Measurements from ENCODE around the gene NTN1.

The NTN1 gene

DNA sequence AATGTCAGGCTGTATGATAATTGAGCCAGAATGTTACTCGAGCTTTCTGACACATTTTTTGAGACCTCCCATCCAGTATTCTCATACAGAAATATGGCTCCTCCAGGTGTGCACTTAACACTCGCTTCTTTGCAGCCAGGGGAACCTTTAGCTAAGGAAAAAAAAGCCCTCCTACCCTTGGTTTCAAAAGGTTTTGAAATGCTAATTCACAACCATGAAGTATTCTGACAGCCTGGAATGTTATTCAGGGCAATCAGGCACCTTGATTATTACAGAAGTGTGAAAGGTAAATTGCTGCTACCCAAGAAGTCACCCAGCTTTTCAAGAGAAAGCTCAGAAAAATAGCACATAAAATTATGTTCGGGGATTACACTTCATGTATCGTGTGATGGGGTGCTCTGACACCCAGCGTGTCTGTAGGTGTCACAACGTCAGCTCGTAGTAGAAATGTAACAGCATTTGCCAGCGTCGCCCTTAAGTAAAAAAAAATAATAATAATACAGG is 41.1 kb downstream of the NTN1 start:
- Histone ChIP-seq H3K4me1 (0 out of 2 replicates have a peak, but pooled peaks cover 2% of the 10 kb centered on the region), H3K4me3 (no peak overlapping the region), H3K27me3 (ENCODE audit: low read depth) (no peaks in the 10 kb centered on the region), H3K9me3 (no peaks in the 10 kb centered on the region), H3K36me3 (replicated peaks) (no peaks in the 10 kb centered on the region)
- no peak for DNase-seq (ENCODE audit: low spot score in 2 of 2)
- in situ Hi-C loops (cut with MboI; ENCODE audit: low sequenced_read_pairs), result no loop called here

DNA sequence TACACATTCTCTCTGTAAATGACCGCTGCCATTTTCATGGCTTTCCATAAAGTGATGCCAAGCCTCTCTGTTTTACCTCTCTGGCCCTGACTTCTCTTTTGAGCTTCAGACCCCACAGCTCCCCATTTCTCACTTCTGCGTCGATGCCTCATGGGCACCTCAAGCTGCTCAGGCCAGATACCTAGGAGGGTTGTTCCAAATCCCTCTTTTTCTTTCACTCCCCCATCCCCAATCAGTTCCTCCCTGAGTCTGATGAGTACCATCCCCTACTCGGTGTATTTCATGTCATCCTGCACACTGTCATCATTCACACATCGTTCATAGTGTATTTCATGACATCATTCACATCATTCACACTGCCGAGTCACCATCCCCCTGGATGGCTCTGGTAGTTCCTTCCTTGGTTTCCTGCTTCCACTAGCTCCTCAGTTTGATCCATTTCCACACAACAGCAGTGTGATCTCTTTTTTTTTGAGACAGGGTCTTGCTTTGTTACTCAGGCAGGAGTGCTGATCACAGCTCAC is 43.1 kb downstream of the NTN1 start:
- in situ Hi-C loops (cut with MboI; ENCODE audit: low sequenced_read_pairs), result no loop called here
- no peak for DNase-seq (ENCODE audit: low spot score in 2 of 2)

DNA sequence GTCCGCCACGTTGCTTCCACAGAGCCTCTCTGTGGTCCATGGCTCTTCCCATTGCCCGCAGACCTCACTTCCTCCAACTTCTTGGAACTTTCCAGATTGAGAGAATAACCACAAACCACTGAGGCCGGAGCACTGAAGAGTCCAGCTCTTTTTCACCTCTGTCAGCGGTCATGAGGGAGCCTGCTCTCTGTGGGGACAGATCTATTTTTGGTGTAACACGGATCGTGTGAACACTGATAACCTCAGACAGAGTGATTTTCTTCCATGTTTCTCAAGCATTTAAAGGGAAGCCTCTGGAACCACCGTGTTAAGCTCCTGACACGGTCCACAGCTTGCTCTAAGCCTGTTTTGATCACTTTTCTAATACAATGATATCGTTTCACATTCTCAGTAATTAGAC is 49.7 kb downstream of the NTN1 start:
- H3K9me3 ChIP-seq, result no peaks in the 10 kb centered on the region
- in situ Hi-C loops (cut with MboI; ENCODE audit: low sequenced_read_pairs), result no loop called here
- H3K4me1 ChIP-seq, result no peaks in the 10 kb centered on the region
- no peak overlapping the region for H3K4me3 ChIP-seq
- no peaks in the 10 kb centered on the region for H3K36me3 ChIP-seq (replicated peaks)
- DNase-seq (ENCODE audit: low spot score in 2 of 2), result no peak
- no peaks in the 10 kb centered on the region for H3K27me3 ChIP-seq (ENCODE audit: low read depth)

More for the DNA sequence above, 43.1 kb downstream of the NTN1 start:
- no peaks in the 10 kb centered on the region for H3K9me3 ChIP-seq
- H3K27me3 ChIP-seq (ENCODE audit: low read depth), result no peaks in the 10 kb centered on the region
- no peaks in the 10 kb centered on the region for H3K36me3 ChIP-seq (replicated peaks)
- H3K4me3 ChIP-seq, result no peak overlapping the region
- no peaks in the 10 kb centered on the region for H3K4me1 ChIP-seq

DNA sequence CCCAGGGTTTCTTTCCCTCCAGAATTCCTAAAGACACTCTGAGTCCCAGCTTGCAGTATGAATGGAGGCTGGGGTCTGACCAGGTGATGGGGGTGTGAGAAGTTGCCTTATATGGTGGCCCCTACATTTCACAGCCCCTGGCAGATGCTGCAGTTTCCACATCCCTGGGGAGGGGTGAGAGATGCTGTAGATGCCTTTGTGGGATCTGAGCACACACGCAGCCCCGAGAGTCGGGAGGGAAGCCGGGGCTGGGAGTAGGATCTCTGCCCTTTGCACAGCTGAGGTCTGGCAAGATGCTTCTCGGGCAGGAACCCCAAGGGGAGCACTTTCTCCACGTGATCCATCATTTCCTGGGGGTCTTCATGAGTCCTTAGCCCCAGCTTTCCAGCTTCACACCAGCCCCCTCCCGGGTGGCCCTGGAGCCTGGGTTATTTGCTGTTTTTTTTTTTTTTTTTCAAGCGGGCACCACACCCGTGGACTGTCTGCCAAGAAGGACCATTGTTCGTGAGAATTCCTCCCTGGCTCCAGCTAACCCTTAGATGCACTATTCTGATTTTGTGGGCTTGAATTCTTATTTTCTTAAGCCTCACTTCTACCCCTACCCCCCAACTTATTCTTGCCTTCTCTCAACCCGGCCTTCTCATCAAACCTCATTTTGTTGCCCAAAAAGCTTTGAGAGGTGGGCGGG is 50.6 kb downstream of the NTN1 start:
- DNase-seq (ENCODE audit: low spot score in 2 of 2), result no peak
- Histone ChIP-seq H3K36me3 (replicated peaks) (no peaks in the 10 kb centered on the region), H3K9me3 (no peaks in the 10 kb centered on the region), H3K4me1 (no peaks in the 10 kb centered on the region), H3K27me3 (ENCODE audit: low read depth) (no peaks in the 10 kb centered on the region), H3K4me3 (no peak overlapping the region)
- in situ Hi-C loops (cut with MboI; ENCODE audit: low sequenced_read_pairs), result no loop called here

DNA sequence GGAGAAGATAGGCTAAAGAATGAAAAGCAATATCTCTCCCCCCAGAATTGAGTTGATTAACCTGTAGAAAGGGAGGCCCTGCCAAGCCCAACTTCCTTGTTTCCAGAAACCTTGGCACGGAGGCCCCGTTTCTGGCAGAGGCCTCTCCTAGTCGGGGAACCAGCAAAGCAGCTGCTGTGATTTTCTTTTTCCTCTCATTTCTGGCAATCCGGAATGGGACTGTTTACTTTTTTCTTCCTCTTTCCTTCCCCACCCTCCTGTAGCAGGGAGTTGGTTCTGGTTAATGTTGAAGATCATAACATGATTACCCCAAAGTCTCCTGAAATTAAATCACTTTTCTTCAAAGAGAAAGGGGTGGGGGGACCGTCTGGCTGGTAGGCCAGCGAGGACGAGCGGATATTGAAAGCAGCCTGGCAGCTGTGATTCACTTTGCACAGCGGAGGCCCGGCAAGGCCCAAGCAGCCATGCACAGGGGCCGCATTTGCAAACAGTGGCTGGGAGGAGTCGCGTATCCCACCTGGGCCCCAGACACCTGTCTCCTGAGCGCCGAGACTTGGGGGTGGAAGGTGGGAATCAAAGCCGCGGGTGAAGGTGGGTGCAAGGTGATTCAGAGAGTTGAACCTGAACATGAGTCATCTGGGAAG is 51.5 kb downstream of the NTN1 start:
- H3K4me3 ChIP-seq, result no peak overlapping the region
- no peaks in the 10 kb centered on the region for H3K4me1 ChIP-seq
- no peaks in the 10 kb centered on the region for H3K9me3 ChIP-seq
- no peak for DNase-seq (ENCODE audit: low spot score in 2 of 2)
- H3K36me3 ChIP-seq (replicated peaks), result no peaks in the 10 kb centered on the region
- no peaks in the 10 kb centered on the region for H3K27me3 ChIP-seq (ENCODE audit: low read depth)
- in situ Hi-C loops (cut with MboI; ENCODE audit: low sequenced_read_pairs), result no loop called here

DNA sequence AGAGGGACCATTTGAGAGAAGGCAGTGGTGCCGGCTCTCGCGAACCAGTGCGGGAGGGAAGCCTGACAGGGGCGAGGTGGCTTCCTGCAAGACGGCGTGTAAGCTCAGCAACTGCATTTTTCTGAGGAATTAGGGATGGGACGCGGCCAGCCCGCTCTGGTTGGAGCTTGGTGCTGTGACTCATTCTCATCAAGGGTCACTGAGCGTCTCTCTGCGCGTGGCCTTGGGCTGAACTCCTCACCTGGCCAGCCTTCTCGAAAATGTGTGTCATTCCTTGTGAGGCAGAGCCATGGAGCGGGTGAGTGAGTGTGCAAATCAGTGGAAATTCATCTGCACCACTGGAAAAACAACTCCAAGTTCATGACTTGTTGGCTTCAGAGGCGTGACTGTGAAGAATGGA is 52.8 kb downstream of the NTN1 start:
- no peaks in the 10 kb centered on the region for H3K4me1 ChIP-seq
- in situ Hi-C loops (cut with MboI; ENCODE audit: low sequenced_read_pairs), result no loop called here
- no peaks in the 10 kb centered on the region for H3K36me3 ChIP-seq (replicated peaks)
- DNase-seq (ENCODE audit: low spot score in 2 of 2), result no peak
- H3K27me3 ChIP-seq (ENCODE audit: low read depth), result no peaks in the 10 kb centered on the region
- no peaks in the 10 kb centered on the region for H3K9me3 ChIP-seq
- H3K4me3 ChIP-seq, result no peak overlapping the region

DNA sequence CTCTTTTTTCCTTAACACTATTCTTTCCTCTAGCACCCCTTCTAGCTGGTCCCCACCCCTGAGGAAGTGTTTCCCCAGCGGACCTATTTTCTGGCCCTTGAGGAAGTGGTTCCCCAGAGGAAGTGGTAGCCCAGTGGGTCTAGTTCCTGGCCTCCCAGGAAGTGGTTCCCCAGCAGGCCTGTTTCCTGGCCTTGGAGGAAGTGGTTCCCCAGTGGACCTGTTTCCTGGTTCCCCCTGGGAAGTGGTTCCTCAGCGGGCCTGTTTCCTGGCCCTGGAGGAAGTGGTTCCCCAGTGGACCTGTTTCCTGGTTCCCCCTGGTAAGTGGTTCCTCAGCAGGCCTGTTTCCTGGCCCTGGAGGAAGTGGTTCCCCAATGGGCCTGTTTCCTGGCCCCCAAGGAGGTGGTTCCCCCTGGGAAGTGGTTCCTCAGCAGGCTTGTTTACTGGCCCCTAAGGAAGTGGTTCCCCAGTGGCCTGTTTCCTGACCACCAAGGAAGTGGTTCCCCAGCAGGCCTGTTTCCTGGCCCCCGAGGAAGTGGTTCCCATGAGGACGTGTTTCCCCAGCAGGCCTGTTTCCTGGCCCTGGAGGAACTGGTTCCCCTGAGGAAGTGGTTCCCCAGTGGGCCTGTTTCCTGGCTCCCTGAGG is 58.3 kb downstream of the NTN1 start:
- Histone ChIP-seq H3K36me3 (replicated peaks) (no peaks in the 10 kb centered on the region), H3K4me3 (no peak overlapping the region), H3K9me3 (no peaks in the 10 kb centered on the region), H3K4me1 (no peaks in the 10 kb centered on the region), H3K27me3 (ENCODE audit: low read depth) (no peaks in the 10 kb centered on the region)
- no peak for DNase-seq (ENCODE audit: low spot score in 2 of 2)
- in situ Hi-C loops (cut with MboI; ENCODE audit: low sequenced_read_pairs), result no loop called here

DNA sequence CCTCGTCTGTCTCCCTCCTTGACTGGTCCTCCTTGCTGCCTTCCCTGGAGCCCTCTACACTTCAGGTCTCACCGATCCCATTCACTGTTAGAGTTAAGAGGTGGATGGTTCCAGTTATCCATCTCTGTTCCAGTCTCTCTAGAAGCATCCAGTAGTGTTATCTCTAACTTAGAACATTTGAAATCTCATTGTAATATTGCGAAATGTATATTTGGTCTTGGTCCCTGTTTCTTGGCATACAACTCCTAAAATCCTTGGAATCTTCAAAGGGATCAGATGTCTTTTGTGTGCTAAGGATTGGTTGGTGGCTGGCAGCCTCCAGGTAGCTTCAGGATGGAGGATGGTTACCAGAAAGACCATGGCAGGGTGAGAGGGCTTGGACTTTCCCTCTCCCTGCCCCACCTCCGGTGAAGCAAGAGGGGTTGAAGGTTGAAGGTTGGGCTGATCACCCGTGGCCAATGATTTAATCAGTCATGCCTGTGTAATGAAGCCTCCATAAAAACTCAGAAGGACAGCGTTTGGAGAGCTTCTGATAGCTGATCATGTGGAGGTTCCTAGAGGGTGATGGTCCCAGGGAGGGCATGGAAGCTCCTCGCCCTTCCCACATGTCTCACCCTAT is 59.1 kb downstream of the NTN1 start:
- in situ Hi-C loops (cut with MboI; ENCODE audit: low sequenced_read_pairs), result no loop called here

DNA sequence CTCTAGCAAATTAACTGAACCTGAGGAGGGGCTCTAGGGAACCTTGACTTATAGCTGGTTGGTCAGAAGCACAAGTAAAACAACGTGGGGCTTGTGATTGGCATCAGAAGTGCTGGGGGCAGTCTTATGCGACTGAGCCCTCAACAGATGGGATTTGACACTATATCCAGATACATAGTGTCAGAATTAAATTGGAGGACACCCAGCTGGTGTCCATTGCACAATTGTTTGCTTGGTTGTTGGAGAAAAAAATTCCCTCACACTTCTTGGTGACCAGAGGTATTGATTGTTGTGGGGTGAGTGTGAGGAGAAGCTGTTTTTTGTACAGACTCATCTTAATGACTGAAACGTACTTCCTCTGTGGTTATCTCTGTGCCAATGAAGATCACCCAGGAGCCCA is 59.7 kb downstream of the NTN1 start:
- no peak overlapping the region for H3K4me3 ChIP-seq
- H3K9me3 ChIP-seq, result no peaks in the 10 kb centered on the region
- H3K4me1 ChIP-seq, result no peaks in the 10 kb centered on the region
- H3K36me3 ChIP-seq (replicated peaks), result no peaks in the 10 kb centered on the region
- H3K27me3 ChIP-seq (ENCODE audit: low read depth), result no peaks in the 10 kb centered on the region
- in situ Hi-C loops (cut with MboI; ENCODE audit: low sequenced_read_pairs), result no loop called here
- DNase-seq (ENCODE audit: low spot score in 2 of 2), result no peak

More for the DNA sequence above, 59.1 kb downstream of the NTN1 start:
- DNase-seq (ENCODE audit: low spot score in 2 of 2), result no peak
- Histone ChIP-seq H3K4me3 (no peak overlapping the region), H3K27me3 (ENCODE audit: low read depth) (no peaks in the 10 kb centered on the region), H3K4me1 (no peaks in the 10 kb centered on the region), H3K36me3 (replicated peaks) (no peaks in the 10 kb centered on the region), H3K9me3 (no peaks in the 10 kb centered on the region)

DNA sequence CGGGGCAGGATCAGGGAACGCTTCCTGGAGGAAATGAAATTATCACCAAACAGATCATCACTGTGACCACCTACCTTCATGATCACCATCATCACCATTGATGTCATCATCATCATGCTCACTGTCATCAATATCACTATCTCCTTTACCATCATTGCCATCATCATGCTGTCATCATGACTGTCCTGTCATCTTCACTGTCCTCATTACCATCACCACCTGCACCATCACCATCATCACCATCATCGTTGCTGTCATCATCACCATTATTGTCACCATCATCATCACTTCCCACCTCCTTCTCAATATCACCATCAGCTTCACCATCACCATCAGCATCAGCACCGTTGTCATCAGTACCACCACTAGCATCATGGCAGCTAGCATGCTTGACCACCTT is 65.3 kb downstream of the NTN1 start:
- Histone ChIP-seq H3K4me3 (no peak overlapping the region), H3K4me1 (no peaks in the 10 kb centered on the region), H3K27me3 (ENCODE audit: low read depth) (no peaks in the 10 kb centered on the region), H3K36me3 (replicated peaks) (no peaks in the 10 kb centered on the region), H3K9me3 (no peaks in the 10 kb centered on the region)
- in situ Hi-C loops (cut with MboI; ENCODE audit: low sequenced_read_pairs), result no loop called here
- DNase-seq (ENCODE audit: low spot score in 2 of 2), result no peak

DNA sequence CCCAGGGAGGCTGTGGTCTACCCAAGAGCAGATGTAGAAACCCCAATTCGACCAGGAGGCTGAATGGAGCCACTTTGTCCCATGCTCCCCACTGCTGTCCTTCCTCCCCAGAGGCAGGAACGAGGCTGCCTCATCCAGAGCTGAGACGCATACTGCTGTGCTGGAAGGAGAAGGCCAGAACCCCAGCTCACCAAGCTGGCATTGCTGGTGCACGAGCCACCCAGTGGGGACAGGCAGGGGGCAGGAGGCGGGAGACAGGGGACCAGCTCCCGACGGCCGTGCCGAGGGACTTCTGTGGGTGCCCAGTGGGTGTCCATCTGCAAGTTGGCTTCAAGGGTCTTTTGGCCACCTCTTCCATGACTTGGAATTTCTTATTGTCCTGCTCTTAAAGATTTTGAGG is 66.6 kb downstream of the NTN1 start:
- no peak overlapping the region for H3K4me3 ChIP-seq
- no peaks in the 10 kb centered on the region for H3K9me3 ChIP-seq
- no peaks in the 10 kb centered on the region for H3K27me3 ChIP-seq (ENCODE audit: low read depth)
- in situ Hi-C loops (cut with MboI; ENCODE audit: low sequenced_read_pairs), result no loop called here
- H3K36me3 ChIP-seq (replicated peaks), result no peaks in the 10 kb centered on the region
- H3K4me1 ChIP-seq, result no peaks in the 10 kb centered on the region
- no peak for DNase-seq (ENCODE audit: low spot score in 2 of 2)

DNA sequence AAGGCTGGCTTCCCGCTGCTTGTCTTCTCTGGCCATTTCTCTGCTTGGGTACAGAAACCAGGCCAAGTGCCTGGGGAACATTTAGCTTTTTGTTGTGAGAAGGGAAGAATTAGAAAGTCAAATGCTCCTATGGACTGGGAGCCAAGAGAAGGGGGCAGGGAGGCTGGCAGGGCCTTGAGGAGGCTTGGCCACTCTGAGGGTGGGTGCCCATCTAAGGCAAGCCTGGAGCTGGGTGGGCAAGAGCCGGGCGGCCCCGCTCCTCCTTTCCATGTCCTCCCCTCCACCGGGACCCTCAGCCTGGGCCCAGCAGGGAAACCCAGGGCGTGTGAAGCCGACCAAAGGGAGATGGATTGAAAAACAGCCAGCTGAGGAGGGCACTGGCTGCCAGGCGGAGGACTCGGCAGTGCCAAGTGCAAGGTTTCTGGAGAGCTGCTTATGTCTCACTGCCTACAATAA is 69.4 kb downstream of the NTN1 start:
- Histone ChIP-seq H3K36me3 (replicated peaks) (no peaks in the 10 kb centered on the region), H3K4me3 (no peak overlapping the region), H3K9me3 (no peaks in the 10 kb centered on the region), H3K27me3 (ENCODE audit: low read depth) (no peaks in the 10 kb centered on the region), H3K4me1 (no peaks in the 10 kb centered on the region)
- DNase-seq (ENCODE audit: low spot score in 2 of 2), result no peak
- in situ Hi-C loops (cut with MboI; ENCODE audit: low sequenced_read_pairs), result no loop called here

DNA sequence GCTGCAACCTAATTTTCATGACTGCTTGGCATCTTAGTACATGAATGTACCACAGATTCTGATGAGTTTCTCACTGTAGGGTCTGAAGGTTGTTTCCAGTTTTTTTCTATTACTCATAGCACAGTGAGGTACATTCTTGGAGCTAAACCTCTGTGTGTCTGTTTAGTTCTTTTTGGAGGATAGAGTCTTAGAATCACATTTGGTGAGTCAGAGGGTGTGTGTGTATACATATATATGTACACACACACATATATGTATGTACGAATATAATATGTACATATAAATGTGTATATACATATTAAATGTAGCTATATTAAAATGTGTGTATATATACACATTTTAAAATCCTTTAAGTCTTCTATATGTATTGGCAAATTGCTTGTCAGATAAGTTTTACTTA is 72.9 kb downstream of the NTN1 start:
- no peaks in the 10 kb centered on the region for H3K27me3 ChIP-seq (ENCODE audit: low read depth)
- H3K4me1 ChIP-seq, result no peaks in the 10 kb centered on the region
- no peaks in the 10 kb centered on the region for H3K36me3 ChIP-seq (replicated peaks)
- H3K9me3 ChIP-seq, result no peaks in the 10 kb centered on the region
- no peak overlapping the region for H3K4me3 ChIP-seq
- in situ Hi-C loops (cut with MboI; ENCODE audit: low sequenced_read_pairs), result no loop called here
- DNase-seq (ENCODE audit: low spot score in 2 of 2), result no peak

DNA sequence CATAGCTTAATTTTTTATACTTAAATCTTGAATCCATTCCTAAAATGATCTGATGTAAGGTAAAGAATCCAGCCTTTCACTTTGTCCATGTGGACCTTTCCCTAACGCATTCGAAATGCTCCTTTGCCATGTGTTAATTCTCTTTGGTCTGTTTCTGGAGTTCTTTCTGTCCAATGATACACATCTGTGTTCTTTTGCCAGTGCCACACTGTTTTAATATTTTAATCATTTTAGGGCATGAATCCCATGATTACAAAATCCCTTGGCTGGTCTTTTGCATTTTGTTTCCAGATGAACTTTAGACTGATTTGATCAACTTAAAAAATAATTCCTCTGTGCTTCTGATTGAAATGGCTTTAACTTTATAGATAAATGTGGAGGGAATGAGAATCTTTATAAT is 74.1 kb downstream of the NTN1 start:
- H3K4me3 ChIP-seq, result no peak overlapping the region
- no peaks in the 10 kb centered on the region for H3K27me3 ChIP-seq (ENCODE audit: low read depth)
- no peaks in the 10 kb centered on the region for H3K9me3 ChIP-seq
- DNase-seq (ENCODE audit: low spot score in 2 of 2), result no peak
- in situ Hi-C loops (cut with MboI; ENCODE audit: low sequenced_read_pairs), result no loop called here
- no peaks in the 10 kb centered on the region for H3K36me3 ChIP-seq (replicated peaks)
- no peaks in the 10 kb centered on the region for H3K4me1 ChIP-seq

Data from HAP-1 (cell line).